HG03045 (cell line): ENCODE results near the gene TNS4.

Source experiments
- ATAC-seq: cut with Tn5 transposase; IDR thresholded peaks from one replicate; pipeline ENCODE4 v1.9.1; 2021; ENCODE audit warnings: mild to moderate bottlenecking, moderate library complexity; ENCODE audit not compliant: unreplicated experiment

TNS4 gene

GRCh38 chr17:40535924-40536294, 34.5 kb upstream of the TNS4 start:
- ATAC-seq, result no peak

DNA sequence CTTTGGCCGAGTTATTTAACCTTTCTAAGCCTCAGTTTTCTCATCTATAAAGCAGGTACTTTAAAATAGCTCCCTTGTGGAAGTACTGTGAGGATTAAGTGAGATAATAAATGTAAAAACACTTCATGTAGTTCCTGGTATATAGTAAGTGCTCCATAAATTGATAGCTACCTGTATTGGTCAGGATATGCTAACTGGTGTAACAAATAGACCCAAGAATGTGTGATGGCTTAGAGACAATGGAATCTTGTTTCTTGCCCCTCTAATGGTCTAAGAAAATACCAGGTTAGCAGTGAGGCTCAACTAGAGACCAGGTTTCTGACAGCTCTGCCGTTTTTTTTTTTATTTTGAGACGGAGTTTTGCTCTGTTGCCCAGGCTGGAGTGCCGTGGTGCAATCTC, 34.0 kb upstream of the TNS4 start:
- no peak for ATAC-seq

GRCh38 chr17:40534371-40535189, 33.2 kb upstream of the TNS4 start:
- no peak for ATAC-seq

GRCh38 chr17:40533896-40534295, 32.5 kb upstream of the TNS4 start:
- ATAC-seq, result no peak

- no peak for ATAC-seq
Measured at GRCh38 chr17:40532520-40533253, 31.3 kb upstream of the TNS4 start.

- ATAC-seq, result peak; percentile 43
Measured at GRCh38 chr17:40531051-40531991, 29.9 kb upstream of the TNS4 start.

- ATAC-seq, result no peak
Measured at GRCh38 chr17:40530531-40530994, 29.1 kb upstream of the TNS4 start.

GRCh38 chr17:40529991-40530390, 28.6 kb upstream of the TNS4 start:
- no peak for ATAC-seq

DNA sequence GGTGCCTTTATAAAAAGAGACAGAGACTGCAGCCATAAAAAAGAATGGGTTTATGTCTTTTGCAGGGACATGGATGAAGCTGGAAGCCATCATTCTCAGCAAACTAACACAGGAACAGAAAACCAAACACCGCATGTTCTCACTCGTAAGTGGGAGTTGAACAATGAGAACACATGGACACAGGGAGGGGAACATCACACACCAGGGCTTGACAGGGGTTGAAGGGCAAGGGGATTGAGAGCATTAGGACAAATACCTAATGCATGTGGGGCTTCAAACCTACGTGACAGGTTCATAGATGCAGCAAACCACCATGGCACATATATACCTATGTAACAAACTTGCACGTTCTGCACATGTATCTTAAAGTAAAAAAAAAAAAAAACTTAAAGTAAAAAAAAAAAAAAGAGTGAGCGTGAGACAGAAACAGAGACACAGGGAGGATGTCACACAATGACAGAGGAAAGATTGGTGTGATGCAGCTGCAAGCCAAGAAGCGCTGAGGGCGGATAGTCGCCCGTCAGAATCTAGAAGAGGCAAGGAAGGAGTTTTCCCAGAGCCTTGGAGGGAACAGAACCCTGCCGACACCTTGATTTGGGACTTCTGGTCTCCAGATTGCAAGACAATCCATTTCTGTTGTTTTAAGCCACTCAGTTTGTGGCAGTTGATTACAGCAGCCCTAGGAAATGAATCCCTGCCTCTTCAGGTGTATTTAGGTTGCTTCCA, 27.4 kb upstream of the TNS4 start:
- ATAC-seq, result no peak

DNA sequence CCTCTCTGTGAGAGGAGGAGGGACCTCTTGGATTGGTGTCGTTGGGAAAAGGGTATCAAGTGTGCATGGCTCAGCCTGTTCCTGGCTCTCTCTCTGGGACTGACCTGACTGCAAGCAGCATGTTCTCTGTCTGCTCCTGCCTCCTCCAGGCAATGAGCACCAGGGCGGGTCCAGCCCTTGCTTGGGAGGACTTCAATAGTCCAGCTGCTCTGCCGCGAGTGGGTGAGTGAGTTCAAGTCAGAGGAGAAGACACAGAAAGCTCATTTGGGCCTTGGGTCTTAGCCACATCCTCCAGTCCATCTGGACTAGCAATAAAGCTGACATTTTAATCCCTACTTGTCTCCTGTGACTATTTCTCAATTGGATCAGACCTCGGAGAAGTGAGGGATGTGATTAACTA, 25.2 kb upstream of the TNS4 start:
- ATAC-seq, result no peak

- ATAC-seq, result no peak
Measured at GRCh38 chr17:40525294-40525693, 23.9 kb upstream of the TNS4 start.

DNA sequence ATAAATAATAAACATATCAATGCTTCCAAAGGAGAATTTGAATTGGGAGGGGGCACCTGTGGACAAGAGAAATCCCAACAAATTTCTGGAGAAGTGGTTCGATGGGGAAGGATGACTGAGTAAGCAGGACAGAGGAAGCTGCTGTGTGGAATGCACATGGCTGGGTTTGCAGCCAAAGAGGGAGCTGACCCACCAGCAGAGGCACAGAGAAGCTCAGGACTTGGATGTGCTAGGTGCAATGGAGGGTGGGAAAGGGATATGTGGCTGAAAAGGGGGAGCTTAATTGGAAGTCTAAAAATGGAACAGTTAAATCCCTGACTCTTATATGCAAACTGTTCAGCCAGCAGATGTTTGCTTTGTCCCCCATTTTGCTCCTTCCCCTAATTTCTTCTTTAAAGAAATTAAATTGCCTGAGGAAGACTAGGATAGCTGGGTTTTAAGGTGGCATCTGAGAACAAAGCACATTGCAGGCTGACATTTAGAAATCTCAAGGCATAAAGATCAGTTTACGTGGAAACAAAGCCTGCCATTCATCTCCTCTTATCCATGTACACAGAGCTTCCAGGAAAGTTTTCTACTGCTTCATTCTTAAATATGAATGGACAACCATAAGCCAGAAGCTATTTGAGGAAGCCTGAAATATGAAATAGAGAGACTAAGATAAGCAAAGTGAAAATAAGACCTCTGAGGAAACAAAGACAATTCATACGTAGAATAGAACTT, 23.0 kb upstream of the TNS4 start:
- no peak for ATAC-seq

DNA sequence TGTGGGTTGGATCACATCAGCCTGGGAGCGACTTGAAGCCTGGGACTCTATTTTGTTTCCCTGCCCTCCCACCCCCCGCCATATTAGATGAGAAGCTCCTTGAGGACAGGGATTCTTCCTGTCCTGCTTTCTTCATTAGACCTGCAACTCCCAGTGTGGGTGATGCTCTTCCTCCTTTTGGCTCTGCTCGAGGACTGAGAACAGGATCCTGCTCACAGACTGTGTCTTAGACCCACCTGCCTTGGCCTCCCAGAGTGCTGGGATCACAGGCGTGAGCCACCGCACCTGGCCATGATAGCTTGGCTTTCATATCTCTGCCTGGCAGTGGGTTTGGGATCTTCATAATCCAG, 21.5 kb upstream of the TNS4 start:
- no peak for ATAC-seq

DNA sequence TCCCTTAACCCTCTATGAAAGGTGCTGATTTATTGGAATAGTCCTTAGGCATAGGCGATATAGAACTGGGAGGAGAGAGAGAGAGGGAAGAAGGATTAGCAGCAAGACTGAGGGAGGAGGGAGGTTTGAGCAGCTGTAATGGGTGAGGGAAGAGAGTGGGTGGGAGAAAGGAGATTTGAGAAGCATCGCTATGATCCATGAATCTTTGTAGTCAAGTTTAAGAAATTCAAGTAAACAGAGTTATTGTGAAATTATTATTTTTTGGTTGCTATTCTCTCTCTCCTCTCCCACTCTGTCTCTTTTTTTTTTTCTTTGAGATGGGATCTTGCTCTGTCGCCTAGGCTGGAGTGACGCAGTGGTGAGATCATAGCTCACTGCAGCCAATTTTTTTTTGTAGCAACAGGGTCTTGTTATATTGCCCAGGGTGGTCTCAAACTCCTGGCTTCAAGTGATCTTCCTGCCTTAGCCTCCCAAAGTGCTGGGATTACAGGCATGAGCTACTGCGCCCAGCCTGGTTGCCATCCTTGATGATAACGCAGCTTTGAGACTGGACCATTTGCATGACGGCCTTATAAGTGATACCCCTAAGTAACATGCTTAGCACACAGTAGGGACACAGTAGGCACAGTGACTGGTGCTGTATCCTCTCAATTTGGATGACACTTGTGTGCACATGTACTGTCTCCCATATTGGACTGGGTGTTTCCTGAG, 21.0 kb upstream of the TNS4 start:
- no peak for ATAC-seq

- ATAC-seq, result no peak
Measured at GRCh38 chr17:40520991-40521453, 19.6 kb upstream of the TNS4 start.

GRCh38 chr17:40519089-40519775, 17.8 kb upstream of the TNS4 start:
- no peak for ATAC-seq

GRCh38 chr17:40518401-40519088, 17.1 kb upstream of the TNS4 start:
- ATAC-seq, result no peak

DNA sequence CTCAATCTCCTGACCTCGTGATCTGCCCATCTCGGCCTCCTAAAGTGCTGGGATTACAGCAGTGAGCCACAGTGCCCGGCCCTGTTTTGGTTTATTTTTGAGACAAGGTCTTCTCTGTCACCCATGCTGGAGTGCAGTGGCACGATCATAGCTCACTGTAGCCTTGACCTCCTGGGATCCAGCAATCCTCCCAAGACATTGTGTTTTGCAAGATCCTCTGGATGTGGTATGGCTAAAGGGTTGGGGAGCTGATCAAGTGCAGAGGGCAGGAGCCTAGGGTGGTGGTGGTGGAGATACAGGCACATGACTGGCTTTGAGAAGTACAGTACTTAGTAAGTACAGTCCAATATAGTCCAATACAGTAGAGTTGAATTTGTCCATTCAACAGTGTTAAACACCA, 16.6 kb upstream of the TNS4 start:
- ATAC-seq, result no peak
